Nucleus accumbens (tissue), 56 donors: ENCODE measurements around the gene UCK2.
A peak's percentile ranks its signal among the peaks of the same experiment; 100 is the strongest.

Source experiments
- DNase-seq, 56 donors: peaks; one replicate each; lab custom pipeline; 2025; lab: John Stamatoyannopoulos, UW

The UCK2 gene

GRCh38 chr1:165877411-165877810, 50.0 kb downstream of the UCK2 start:
- DNase-seq, result no peak

DNA sequence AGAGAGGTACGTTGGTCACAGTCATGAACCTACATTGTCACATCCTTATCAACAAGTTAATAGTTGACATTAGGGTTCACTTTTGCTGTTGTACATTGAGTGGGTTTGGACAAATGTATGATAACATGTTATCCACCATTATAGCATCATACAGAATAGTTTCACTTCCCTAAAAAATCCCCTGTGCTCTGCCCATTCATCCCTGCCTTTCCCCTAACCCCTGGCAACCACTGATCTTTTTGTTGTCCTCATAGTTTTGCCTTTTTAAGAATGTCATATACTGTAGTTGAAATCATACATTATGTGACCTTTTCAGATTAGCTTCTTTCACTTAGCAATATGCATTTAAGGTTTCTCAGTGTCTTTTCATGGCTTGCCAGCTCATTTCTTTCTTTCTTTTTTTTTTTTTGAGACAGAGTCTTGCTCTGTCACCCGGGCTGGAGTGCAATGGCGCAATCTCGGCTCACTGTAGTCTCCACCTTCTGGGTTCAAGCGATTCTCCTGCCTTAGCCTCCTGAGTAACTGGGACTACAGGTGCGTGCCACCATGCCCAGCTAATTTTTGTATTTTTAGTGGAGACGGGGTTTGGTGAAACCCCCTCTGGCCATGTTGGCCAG, 50.6 kb downstream of the UCK2 start:
- DNase-seq, result no peak

DNA sequence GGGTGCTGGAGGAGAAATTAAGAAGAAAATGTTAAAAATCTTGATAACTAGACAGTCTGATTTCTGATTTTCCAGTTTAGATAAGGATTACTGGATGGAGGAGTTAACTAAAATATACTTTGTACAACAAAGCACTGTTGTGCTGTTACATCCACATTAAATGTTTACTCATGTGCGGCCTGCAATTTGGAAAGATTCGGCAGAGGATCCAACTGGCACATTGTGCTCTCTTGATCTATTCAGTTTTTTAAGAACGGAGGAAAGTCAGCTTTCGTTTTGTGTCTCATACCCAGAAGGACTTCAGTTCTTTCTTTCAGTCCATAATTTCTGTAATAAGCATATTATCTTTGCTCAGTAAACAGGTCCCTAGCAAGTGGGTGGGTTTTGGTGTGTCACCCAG, 52.5 kb downstream of the UCK2 start:
- no peak for DNase-seq

DNA sequence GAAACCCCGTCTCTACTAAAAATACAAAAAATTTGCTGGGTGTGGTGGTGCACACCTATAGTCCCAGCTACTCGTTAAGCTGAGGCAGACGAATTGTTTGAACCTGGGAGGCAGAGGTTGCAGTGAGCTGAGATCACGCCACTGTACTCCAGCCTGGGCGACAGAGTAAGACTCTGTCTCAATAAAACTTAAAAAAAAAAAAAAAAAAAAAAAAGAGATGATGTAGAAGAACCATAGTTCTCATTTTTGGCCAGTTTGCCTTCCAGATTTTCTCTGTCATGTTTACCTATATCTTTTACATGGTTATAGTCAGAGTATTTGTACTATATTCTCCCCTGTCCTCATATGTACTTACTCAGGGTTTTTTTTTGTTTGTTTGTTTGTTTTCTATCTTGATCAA, 53.6 kb downstream of the UCK2 start:
- no peak for DNase-seq

DNA sequence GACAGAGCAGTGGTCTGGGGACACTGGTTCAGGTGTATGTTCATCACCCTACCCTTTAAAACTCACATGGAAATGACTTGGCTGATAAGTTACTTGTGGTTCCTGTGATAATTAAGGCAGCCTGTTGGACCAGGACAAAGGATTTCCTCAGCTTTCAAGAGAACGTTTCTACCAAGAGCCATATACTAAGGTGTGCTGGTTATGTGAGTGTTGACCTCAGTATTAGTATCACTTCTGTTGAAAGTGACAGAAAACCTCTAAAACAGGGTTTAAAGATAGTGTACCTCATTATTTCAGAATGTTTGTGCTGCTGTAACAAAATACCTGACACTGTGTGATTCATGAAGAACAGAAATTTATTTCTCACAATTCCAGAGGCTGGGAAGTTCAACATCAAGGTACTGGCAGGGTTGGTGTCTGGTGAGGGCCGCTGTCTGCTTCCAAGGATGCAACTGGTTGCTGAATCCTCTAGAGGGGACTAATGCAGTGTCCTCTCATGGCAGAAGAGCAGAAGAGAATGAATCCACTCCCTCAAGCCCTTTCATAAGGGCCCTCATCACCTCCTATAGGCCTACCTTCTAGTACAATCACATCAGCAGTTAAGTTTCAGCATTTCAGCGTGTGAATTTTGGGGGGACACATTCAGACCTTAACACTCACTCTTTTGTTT, 54.9 kb downstream of the UCK2 start:
- DNase-seq, result no peak

- DNase-seq, result no peak
Observed at GRCh38 chr1:165883056-165883455, 55.6 kb downstream of the UCK2 start.

DNA sequence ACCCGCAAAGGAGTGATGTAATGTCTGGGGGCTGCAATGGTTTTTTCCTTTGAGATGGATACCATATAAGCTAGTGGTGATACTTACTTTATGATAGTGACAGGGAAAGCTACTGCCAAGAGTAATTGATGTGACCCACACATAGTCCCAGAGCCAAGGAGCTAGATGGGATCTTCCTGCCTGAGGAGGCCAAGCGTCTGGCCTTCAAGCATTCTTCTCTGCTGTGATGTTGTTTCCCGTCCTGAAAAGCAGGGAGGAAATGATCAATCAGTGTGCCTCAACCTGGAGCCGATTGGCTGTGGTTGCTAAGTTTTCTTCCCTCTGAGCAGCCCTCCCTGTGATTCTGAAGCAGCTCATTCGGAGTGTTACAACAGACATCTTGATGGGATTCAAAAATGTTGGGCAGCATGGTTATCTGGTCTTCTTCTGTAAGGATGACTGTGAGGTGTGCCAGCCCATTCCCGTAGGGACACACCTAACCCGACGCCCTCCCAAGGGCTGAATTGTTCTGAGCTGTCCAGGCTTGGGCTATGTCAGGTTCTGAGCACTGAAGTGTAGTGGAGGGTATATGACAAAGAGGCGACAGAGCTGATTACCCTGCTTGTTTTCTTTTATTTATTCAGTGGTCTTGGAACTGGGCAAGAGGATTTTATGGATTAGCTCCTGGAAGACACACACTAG, 56.7 kb downstream of the UCK2 start:
- DNase-seq, result no peak

GRCh38 chr1:165884690-165885304, 57.4 kb downstream of the UCK2 start:
- DNase-seq, result peak in 1 of 56 donors; percentile 5

- no peak for DNase-seq
Observed at GRCh38 chr1:165885305-165885694, 57.9 kb downstream of the UCK2 start.

GRCh38 chr1:165886193-165886592, 58.8 kb downstream of the UCK2 start:
- DNase-seq, result no peak

GRCh38 chr1:165886983-165887382, 59.6 kb downstream of the UCK2 start:
- no peak for DNase-seq

GRCh38 chr1:165887877-165888551, 60.6 kb downstream of the UCK2 start:
- no peak for DNase-seq

- no peak for DNase-seq
Observed at GRCh38 chr1:165888552-165888920, 61.1 kb downstream of the UCK2 start.

- no peak for DNase-seq
Observed at GRCh38 chr1:165890684-165891083, 63.3 kb downstream of the UCK2 start.

GRCh38 chr1:165891111-165891860, 63.9 kb downstream of the UCK2 start:
- no peak for DNase-seq

DNA sequence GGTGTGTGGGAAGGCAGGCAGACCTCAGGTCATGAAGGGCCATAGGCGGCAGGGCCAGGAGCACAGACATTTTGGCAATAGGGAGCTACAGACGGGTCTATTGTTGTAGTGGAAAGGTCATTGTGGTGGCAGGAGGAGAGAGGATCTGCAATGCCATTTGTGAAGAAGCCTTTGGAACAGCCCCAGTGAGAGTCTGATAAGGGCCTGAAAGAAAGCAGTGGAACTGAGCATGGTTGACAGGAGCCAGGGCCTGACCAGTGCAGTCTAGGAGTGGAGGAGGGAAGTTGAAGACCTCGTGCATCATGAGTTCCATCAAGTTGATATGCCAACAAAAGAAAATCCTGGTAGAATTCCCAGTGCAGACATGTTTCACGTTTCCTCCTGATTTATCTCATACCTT, 65.5 kb downstream of the UCK2 start:
- no peak for DNase-seq

DNA sequence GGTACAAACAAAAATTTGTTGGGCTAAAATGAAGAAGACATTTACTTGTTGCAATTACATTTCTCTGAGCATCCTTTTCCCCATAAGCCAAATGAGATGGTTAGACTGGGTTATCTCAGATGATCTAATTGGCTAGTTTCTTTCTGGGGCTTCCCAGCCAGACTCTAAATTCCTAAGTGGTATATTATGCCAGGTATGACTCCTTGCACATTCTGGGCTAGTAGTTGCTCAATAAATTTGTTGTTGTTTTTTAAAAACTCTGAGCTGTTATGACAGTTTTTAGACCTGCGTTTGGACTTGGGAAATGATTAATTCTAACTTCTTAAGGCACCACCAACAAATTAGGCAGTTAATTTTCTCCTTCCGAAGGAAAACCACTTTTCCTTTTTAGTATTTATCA, 66.1 kb downstream of the UCK2 start:
- no peak for DNase-seq

DNA sequence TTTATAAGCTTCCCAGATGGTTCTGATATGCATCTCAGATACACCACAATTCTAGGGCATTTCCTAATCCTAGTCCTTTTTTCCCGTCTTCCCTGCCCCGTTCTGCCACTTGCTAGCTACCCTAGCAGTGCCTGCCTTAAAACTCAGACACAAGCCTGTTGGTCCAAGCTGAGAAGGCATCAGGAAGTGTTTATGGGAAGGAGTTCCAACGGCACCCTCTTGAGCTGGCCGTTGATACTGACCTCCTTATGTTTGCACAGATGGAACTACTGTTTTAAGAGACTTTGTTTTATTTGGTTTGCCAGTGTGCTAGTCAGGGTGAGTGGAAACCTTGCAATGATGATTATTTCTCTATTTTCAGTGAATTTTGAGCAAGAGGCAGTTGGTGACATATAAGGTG, 67.2 kb downstream of the UCK2 start:
- DNase-seq, result no peak

DNA sequence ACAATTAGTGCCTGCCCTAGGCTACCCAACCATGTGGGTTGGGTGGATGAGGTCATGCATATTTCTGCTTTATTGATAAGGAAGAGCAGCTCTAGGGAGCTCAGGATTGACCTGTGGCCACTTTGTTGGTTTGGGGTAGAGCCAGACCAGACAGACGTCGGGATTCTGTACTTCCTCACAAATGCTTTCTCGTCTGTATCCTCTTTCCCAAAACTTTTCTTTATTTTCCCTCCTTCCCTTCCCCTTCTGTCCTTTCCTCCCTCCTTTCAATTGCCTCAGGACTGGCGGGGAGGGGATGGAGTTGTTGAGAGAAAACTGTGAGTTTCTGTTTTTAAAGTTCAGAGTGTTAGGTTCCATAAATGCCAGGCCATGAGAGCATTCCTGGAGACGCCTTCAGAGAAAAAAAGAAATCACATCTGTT, 68.0 kb downstream of the UCK2 start:
- DNase-seq, result no peak

DNA sequence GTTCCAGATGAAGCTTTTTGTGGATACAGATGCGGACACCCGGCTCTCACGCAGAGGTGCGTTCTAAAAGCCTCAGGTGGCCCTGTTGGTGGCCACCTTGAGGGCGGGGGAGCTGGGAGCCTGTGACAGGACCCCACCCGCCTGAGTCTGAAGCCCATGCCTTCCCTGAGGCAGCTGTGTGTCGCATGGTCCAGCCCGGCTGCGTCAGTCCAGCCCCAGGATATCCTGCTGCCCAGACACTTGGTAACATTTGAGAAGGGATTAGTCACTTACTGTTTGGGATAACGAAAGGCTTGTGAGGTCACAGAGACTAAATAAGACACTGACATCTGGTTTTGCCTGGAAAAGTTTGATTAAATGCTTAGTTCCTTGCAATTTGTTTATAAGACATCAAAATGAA, 68.9 kb downstream of the UCK2 start:
- no peak for DNase-seq
